ENCODE results near the gene GPANK1. TPM values are rescaled to one million over a fixed set of nuclear protein-coding genes. Genes with fewer than 3 reads are reported as not detected.

The GPANK1 gene
- total and polyA plus RNA-seq, 2 of the 13 experiments (the other 11 are each of a cell fraction or from before 2014, with no cell fraction given) = 15.4 to 22.8 TPM

- no peak; the same call in 1 of the 2 replicates for TF ChIP-seq PHF21A (CRISPR knock-in tag; IDR thresholded peaks at IDR 0.05)
- TF ChIP-seq CAMTA2 (CRISPR knock-in tag; IDR thresholded peaks at IDR 0.05; ENCODE audit: borderline replicate concordance) = no peak
- peak; percentile 58; the same call in 1 of the 2 replicates for TF ChIP-seq KAT8 (CRISPR knock-in tag; IDR thresholded peaks at IDR 0.05)
- TF ChIP-seq ATF2 (CRISPR knock-in tag; IDR thresholded peaks at IDR 0.05) = 0 out of 2 replicates have a peak, but pooled peaks have one; percentile 31
- 0 out of 2 replicates have a peak, but pooled peaks have one; percentile 40 for TF ChIP-seq ZBTB4 (CRISPR knock-in tag; IDR thresholded peaks at IDR 0.05; ENCODE audit: borderline replicate concordance)
- 0 out of 2 replicates have a peak, but pooled peaks have one; percentile 15 for TF ChIP-seq CSRNP1 (CRISPR knock-in tag; IDR thresholded peaks at IDR 0.05)
- TF ChIP-seq HDAC2 (CRISPR knock-in tag; IDR thresholded peaks at IDR 0.05) = peak; percentile 47; the same call in 1 of the 2 replicates
- TF ChIP-seq ZNF614 (CRISPR knock-in tag; IDR thresholded peaks at IDR 0.05; ENCODE audit: borderline replicate concordance) = peak; percentile 98
- TF ChIP-seq IKZF5 (CRISPR knock-in tag; IDR thresholded peaks at IDR 0.05) = peak; percentile 67; the same call in 1 of the 2 replicates
- no peak; the same call in 1 of the 2 replicates for TF ChIP-seq ZNF230 (CRISPR knock-in tag; IDR thresholded peaks at IDR 0.05)
- TF ChIP-seq ZNF746 (CRISPR knock-in tag; IDR thresholded peaks at IDR 0.05) = no peak
- TF ChIP-seq YEATS2 (CRISPR knock-in tag; IDR thresholded peaks at IDR 0.05; ENCODE audit: borderline replicate concordance) = no peak
- TF ChIP-seq MAZ (IDR thresholded peaks at IDR 0.05; ENCODE audit: borderline replicate concordance, low read depth, low read length) = no peak
- TF ChIP-seq MAZ (CRISPR knock-in tag; IDR thresholded peaks at IDR 0.05; ENCODE audit: low read depth) = 0 out of 2 replicates have a peak, but pooled peaks have one; percentile 16
- 0 out of 2 replicates have a peak, but pooled peaks have one; percentile 33 for TF ChIP-seq ZGPAT (CRISPR knock-in tag; IDR thresholded peaks at IDR 0.05)
- TF ChIP-seq TERF1 (CRISPR knock-in tag; IDR thresholded peaks at IDR 0.05) = no peak
These were observed 15.7 kb upstream of the GPANK1 start, which contains the start of gene LY6G5C (continued) for GRCh38 chr6:31680226-31681134.

All from HepG2 (cell line).